Right renal pelvis (tissue), 4 donors: ENCODE measurements around the gene MYO9B. TPM values are rescaled to one million over a fixed set of nuclear protein-coding genes. Genes with fewer than 3 reads are reported as not detected.
"Not testable (repeated sequence)": the region's sequence is repeated elsewhere in the genome, so short reads cannot be mapped to it uniquely, and the experiment has no call there.

Experiments used
- DNase-seq, 4 donors: peaks; one replicate each; pipeline ENCODE4 v3.0.0-alpha.2; 2013; ENCODE audit warnings: low read depth in 4 of 4, low spot score in 3 of 4, missing footprints in 1 of 4
- polyA plus RNA-seq, 4 donors: library from polyadenylated mRNA; unstranded; fragments of 120-200 nt; gene quantifications; one replicate each; pipeline ENCODE4 v1.2.1, GENCODE V29; 2013; ENCODE audit not compliant: insufficient read length in 4 of 4

Gene MYO9B
- polyA plus RNA-seq, 4 donors = 40.6 to 51.6 (median 48.8) TPM

DNA sequence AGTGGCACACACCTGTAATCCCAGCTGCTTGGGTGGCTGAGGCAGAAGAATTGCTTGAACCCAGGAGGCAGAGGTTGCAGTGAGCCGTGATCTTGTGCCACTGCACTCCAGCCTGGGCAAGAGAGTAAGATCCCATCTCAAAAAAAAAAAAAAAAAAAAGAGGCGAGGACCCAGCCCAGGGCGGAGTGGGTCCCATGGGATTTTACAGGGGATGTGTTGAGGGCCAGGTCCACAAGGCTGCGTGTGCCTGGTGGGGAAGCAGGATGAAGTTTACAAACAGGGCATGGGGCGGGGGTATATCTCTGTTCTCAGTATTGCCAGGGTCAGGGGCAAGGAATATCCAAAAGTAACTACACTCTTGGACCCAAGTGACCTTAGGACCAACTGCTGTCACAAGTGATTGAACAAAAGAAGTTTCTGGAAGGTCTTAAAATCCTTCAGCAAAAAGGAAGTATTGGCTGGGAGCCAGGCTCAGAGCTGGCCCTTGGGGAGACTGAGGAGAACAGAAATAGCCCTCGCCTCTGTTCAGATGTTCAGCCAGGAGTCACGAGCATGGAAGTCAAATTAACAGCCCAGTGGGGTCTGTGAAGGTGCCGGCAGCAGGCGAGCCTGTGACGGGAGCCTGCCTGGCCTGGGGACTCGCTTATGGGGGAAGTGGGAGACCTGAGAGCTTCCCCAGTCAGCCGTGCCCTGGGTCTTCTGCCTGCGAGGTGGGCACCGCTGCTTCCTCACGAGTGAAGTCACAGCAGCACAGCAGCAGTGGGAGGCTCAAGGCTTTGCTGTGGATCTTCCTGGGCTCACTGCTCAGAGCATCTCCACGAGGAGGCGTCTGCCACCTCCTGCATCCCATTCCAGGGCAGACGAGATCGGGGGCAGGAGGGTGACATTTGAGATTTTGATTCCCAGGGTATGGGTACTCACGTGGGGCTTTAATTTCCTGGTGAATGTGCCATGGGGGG, 6.4 kb downstream of the MYO9B start:
- DNase-seq = no peak

DNA sequence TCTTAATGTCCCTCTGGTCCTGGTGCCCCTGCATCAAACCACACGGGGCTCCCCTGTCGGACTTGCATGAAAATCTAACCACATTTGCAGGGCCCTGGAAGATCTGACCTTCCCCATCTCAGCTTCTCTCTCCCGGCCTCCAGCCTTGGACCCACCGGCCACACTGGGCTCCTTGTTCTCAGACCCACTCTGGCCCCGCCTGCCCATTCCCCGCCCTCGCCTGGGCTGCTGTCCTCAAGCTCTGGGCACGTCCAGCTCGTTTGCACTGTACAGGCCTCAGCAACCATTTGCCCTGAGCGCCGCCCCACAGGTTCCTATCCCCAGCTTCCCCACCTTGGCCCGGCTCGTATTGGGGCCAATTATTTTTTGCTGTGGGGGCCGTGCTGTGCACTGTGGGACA, 10.5 kb downstream of the MYO9B start:
- no peak for DNase-seq

DNA sequence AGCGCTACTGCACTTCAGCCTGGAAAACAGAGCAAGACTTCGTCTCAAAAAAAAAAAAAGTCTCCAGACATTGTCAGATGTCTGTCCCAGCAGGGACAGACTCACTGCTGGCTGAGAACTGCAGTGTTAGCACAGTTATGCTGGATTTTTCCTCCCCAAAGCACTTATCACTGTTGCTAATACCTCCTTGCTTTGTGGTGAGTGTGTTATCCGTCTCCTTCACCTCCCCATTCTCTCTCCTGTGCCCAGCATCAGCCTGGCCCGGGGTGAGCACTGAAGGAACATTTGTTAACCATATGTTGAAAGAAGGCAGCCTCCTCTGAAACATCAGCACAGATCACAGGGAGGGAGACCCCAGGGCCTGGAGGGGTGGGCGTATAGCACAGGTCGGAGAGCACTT, 11.3 kb downstream of the MYO9B start:
- no peak for DNase-seq

DNA sequence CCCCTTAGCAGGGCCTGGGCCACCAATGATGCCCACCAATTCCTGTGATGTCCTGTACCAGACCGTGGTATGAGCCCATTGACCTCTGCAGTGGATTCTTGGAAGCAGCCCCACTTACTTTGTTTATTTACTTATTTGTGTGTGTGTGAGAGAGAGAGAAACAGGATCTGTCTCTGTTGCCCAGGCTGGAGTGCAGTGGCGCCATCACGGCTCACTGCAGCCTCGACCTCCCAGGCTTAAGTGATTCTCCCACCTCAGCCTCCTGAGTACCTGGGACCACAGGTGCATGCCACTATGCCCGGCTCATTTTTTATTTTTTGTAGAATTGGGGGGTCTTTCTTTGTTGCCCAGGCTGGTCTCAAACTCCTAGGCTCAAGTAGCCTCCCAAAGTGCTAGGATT, 13.0 kb downstream of the MYO9B start:
- DNase-seq = no peak

DNA sequence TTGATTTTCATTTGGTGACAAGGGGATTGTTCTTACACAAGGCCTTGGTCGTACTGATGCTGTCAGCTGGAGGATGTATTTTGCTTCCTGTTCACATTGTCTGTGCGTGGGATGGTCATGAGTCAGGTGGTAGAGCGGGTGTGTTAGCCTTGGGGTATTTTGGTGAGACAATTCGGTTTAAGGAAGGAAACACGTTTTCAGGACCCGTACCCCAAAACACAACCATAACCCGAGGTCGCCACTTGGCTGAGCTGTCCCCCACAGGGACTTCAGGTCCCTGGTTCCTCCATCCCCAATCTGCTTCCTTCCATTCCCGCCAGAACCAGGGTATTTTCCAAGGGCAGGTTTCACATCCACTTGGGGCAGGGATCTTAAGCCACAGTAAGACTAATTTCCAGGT, 15.0 kb downstream of the MYO9B start:
- no peak for DNase-seq

DNA sequence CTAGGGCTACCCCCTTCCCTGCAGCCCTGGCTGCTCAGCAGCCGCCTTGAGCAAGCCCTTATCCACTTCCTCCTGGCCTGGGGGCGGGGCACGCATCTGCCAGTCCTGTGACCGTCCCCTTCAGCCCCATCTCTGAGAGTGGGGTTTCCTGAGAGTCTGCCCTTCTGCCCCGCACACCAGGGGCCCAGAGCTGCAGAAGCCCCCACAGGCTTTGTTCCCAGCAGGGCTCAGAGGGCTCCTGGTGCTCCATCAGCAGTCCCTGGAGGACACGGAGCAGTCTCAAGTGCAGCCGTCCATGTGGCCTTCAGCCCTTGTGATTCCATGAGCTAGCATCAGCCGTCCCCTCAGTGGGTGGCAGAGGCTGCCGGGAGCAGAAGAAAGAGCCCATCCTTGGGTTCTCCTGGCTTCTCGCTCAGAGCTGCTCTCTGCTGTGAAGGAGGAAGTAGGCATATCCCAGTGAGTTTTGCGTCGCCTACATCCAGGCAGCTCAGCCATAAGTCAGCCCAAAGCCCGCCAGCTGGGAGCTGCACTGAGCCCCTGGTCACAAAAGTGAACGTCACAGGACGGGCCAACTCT, 16.3 kb downstream of the MYO9B start:
- DNase-seq = no peak

DNA sequence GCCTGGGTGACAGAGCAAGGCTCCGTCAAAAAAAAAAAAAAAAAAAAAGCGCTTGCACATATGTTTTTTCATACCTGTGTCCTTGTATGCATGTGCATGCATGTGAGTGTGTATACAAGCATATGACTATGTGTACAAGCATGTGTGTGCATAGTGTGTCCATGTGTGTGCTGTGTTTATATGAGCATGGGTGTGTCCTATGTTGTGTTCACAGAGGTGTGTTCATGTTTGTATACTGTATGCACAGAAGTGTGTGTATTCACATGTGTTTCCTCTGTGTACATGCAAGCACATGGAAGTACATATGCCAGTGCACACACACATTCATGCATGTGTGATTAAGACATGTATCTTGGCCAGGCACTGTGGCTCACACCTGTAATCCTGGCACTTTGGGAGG, 17.1 kb downstream of the MYO9B start:
- DNase-seq = no peak

DNA sequence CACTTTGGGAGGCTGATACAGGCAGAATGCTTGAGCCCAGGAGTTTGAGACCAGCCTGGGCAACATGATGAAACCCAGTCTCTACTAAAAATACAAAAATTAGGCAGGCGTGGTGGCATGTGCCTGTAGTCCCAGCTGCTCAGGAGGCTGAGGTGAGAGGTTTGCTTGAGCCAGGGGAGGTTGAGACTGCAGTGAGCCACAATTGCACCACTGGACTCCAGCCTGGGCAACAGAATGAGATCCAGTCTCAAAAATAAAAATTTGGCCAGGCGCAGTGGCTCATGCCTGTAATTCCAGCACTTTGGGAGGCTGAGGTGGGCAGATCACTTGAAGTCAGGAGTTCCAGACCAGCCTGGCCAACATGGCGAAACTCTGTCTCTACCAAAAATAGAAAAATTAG, 19.1 kb downstream of the MYO9B start:
- DNase-seq = not testable (repeated sequence)

DNA sequence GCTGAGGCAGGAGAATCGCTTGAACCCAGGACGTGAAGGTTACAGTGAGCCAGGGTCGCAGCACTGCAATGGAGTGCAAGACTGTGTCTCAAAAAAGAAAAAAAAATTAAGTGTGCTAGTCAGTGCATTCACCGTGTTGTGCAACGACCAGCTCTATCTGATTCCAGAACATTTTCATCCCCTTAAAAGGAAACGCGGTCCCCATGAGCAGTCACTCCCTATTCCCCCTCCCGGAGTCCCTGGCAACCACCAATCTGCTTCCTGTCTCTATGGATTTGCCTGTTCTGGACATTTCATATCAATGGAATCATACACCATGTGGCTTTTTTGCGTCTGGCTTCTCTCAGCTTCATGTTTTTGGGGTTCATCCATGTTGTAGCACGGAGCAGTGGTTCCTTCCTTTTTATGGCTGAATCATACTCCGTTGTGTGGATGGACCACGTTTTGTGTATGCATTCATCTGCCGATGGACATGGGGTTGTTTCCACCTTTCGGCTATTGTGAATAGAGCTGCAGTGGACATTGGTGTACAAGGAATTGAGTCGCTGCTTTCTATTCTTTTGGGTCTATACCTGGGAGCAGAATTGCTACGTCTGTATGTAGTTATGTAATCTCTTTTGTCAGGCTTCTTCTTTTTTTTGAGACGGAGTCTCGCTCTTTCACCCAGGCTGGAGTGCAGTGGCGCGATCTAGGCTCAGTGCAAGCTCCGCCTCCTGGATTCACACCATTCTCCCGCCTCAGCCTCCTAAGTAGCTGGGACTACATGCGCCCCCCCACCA, 19.8 kb downstream of the MYO9B start:
- no peak for DNase-seq

DNA sequence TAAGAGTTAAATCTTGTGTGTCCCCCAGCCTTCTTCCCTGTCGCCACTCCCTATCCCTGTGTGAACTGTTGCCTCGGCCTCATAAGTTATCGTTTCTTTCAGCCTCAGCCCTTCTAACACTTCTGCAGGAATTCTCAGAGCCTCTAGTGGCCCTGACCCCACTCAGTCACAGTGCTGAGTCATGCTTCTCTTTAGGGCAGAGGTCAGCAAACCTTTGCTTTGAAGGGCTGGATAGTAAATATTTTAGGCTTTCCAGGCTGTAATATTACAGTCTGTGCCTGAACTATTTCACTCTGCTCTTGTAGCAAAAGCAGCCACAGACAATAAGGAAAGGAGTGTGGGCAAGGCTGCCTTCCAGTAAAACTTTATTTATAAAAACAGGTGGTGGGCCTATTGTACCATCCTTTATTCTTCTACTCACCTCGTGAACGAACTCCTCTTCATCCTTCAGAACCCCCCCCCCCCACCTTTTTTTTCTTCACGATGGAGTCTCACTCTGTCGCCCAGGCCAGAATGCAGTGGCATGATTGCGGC, 22.1 kb downstream of the MYO9B start:
- DNase-seq = no peak

DNA sequence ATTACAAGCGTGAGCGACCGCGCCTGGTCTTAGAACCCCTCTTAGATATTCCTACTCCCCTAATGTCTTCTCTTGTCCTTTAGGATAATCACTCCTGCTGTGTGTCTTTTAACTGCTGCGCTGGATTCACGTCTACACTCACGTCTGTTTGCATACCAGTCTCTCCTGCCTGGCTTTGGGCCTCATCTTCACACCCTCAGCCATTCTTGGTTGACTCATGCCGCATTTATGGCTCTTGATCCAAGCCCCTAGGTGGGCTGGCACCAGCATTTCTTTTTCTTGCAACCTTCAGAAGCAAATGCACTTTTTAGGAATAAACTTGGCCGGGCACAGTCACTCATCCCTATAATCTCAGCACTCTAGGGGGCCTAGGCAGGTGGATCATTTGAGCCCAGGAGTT, 22.7 kb downstream of the MYO9B start:
- DNase-seq = no peak

DNA sequence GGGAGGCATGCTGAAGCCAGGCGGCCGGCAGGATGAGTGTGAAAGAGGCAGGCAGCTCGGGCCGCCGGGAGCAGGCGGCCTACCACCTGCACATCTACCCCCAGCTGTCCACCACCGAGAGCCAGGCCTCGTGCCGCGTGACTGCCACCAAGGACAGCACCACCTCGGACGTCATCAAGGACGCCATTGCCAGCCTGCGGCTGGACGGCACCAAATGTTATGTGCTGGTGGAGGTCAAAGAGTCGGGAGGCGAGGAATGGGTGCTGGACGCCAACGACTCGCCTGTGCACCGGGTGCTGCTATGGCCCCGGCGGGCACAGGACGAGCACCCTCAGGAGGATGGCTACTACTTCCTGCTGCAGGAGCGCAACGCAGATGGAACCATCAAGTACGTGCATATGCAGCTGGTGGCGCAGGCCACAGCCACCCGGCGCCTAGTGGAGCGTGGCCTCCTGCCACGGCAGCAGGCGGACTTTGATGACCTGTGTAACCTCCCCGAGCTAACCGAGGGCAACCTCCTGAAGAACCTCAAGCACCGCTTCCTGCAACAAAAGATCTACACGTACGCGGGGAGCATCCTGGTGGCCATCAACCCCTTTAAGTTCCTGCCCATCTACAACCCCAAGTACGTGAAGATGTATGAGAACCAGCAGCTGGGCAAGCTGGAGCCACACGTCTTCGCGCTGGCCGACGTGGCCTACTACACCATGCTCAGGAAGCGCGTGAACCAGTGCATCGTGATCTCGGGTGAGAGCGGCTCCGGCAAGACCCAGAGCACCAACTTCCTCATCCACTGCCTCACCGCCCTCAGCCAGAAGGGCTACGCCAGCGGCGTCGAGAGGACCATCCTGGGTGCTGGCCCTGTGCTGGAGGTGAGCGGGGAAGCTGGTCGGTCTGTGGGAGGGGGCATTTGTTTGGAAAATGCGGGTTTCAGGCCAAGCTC, 26.4 kb downstream of the MYO9B start:
- no peak for DNase-seq

DNA sequence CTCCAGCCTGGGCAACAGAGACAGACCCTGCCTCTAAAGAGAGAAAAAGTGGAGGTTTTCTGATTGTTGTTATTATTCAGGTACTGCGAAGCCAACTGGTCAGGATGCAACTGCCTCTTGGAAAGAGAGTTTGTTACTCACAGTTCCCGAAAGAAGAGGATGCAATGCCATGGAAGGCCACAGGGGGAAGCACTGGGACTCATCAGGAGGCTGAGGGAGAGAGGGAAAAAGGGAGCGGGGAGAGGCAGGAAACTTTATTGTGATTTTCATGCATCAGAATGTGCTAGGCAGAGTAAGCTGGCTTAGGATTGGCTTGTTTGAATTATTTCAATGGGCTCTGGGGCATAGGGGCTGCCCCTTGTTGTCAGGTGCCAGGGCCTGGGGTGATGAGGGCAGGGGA, 27.6 kb downstream of the MYO9B start:
- DNase-seq = no peak

DNA sequence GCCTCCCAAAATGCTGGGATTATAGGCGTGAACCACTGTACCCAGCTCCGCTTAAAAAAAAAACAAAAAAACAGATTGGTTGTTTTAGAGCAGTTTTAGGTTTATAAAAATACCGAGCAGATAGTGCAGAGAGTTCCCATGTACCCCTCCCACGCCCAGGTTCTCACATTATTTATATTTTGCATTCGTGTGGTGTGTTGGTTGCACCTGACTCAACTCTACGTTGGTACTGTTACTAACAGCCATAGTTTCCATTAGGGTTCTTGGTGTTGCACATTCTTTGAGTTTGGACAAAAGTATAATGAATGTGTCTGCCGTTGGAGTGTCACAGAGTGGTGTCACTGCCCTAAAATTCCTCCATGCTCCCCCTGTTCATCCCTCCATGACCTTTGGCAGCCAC, 29.1 kb downstream of the MYO9B start:
- DNase-seq = no peak

DNA sequence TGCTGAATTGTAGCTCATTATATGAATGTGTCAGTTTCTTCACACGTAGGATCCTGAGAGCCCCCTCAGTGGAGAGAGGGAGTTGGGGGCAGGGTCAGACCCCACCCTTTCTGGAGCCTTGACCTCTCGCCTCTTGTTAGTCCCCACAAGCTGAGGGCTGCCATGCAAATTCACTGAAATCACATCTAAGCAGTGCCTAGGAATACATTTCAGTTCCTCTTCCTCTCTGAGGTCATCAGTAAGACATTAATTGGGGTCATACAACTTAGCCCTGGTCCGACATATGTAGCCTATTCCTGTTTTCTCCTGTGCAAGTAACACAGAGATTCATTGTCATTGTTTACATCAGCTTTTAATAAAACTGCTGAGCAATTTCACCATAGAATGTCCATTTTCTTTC, 30.0 kb downstream of the MYO9B start:
- DNase-seq = no peak

DNA sequence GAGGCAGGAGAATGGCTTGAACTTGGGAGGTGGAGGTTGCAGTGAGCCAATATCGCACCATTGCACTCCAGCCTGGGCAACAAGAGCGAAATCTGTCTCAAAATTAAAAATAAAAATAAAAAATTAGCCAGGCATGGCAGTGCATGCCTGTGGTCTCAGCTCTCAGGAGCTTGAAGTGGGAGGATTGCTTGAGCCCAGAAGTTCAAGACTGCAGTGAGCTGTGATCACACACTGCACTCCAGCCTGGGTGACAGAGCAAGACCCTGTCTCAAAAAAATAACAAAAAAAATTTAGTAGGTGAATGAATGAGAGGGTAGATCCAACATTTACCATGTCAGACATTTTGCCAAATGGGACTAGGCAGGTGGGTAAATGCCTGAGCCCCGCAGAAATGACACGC, 31.4 kb downstream of the MYO9B start:
- not testable (repeated sequence) for DNase-seq

DNA sequence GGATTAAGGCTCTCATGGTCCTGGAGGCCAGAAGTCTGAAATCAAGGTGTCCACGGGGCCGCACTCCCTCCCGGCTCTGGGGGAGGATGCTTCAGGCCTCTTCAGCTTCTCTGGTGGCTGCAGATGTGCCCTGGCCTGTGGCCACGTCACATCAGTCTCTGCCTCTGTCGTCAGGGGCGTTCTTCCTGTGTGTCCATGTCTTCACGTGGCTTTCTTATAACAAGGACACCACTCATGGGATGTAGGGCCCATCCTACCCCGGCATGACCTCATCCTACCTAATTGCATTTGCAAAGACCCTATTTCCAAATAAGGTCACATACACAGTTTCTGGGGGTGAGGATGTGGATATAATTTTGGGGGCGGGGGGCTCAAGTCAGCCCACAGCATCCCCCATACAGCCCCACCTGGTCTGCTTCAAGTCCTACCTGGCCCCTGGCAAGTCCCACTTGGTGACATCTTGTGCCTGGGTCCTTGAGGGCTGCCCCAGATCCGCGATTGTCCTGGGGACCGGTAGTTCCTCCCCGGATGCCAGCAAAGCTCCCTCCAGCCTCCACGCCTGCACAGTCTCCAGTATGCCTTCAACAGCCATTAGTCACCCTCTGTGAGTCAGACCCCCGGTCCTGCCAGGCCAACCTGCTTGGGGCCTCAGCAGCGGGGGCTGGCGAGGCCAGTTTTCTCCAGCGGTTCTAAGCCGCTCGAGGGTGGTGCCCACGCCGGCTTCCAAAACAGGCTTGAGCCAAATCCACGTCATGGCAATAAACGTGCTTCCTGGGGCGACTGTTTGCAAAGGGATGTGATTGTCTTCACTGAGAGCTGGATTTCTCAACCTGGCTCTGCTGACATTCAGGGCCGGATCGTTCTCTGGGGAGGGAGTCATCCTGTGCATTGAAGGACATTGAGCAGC, 32.2 kb downstream of the MYO9B start:
- DNase-seq = peak in 3 of 4 donors; percentile 19 to 25 (median 24)

DNA sequence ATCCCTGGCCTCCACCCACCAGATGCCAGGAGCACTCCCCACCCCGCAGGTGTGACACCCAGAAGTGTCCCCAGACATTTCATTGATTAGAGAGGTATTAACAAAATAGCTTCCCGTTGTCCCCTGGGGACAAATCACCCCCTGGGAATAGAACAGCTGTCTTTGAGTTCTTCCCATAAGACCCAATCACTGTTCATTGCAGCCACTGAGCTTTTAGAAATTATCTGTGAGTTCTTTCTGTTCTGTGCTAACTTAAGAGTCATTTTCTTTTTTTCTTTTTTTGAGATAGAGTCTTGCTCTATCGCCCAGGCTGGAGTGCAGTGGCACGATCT, 32.8 kb downstream of the MYO9B start:
- no peak for DNase-seq

DNA sequence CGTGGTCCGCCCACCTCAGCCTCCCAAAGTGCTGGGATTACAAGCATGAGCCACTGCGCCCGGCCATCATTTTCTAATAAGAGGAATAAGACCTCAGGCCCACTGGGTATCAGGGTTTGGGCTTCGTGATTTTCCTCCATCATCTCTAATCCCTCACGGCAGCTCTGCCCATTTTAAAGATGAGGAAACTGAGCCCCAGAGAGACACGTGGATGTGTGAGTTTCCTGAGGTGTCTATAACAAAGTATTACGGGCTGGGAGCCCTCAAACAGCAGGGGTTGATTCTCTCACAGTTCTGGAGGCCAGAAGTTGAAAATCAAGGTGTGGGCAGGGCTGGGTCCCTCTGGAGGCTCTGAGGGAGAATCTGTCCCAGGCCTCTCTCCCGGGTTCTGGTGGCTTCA, 33.7 kb downstream of the MYO9B start:
- DNase-seq = no peak
